ENCODE data around the gene RAPSN. TPM values are rescaled to one million over a fixed set of nuclear protein-coding genes. Genes with fewer than 3 reads are reported as not detected.

The RAPSN gene
- polyA plus RNA-seq, 1 donor from 2014 or later: not detected

DNA sequence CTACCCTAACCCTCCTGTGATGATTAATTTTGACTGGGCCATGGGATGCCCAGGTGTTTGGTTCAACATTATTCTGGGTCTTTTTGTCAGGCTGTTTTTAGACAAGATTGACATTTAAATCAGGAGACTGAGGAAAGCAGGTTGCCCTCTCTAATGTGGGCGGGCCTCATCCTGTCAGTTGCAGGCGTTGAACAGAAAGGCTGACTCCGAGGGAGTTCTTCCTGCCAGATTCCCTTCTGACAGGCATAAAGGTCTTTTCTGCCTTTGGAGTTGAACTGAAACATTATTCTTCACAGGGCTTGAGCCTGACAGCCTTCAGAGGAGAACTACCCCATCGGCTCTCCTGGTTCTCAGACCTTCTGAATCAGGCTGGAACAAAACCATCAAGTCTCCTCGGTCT is 18.4 kb downstream of the RAPSN start:
- H3K27me3 ChIP-seq (ENCODE audit: insufficient read depth, low read depth, low read length): no peaks in the 10 kb centered on the region
- no peak overlapping the region for H3K9ac ChIP-seq (ENCODE audit: low read length)
- no peak overlapping the region for H2AFZ ChIP-seq (ENCODE audit: low read depth, low read length)
- no peak overlapping the region for H3K27ac ChIP-seq (ENCODE audit: low read length)
- H3F3A ChIP-seq (ENCODE audit: insufficient read depth, low read length, poor library complexity, severe bottlenecking): no peaks in the 10 kb centered on the region
- H3K4me3 ChIP-seq (ENCODE audit: low read length): no peak overlapping the region
- H3K36me3 ChIP-seq (ENCODE audit: insufficient read depth, low read length): no peaks in the 10 kb centered on the region
- H3K9me2 ChIP-seq (ENCODE audit: insufficient read depth, low read length): no peaks in the 10 kb centered on the region
- peaks cover 5% of the 10 kb centered on the region for H3K79me2 ChIP-seq (replicated peaks; ENCODE audit: insufficient read depth, low read length)
- no peak overlapping the region for H3K4me2 ChIP-seq (ENCODE audit: low read length)
- TF ChIP-seq EZH2 (IDR thresholded peaks at IDR 0.05; ENCODE audit: borderline replicate concordance, insufficient read depth, low read length, poor library complexity, severe bottlenecking): no peak
- no peak for TF ChIP-seq MXI1 (conservative IDR thresholded peaks at IDR 0.05; ENCODE audit: poor library complexity, severe bottlenecking)
- TF ChIP-seq POLR2AphosphoS5 (IDR thresholded peaks at IDR 0.05): no peak
- no peaks in the 10 kb centered on the region for H4K20me1 ChIP-seq (ENCODE audit: insufficient read depth)
- H3K9me3 ChIP-seq (ENCODE audit: low read length): no peaks in the 10 kb centered on the region

DNA sequence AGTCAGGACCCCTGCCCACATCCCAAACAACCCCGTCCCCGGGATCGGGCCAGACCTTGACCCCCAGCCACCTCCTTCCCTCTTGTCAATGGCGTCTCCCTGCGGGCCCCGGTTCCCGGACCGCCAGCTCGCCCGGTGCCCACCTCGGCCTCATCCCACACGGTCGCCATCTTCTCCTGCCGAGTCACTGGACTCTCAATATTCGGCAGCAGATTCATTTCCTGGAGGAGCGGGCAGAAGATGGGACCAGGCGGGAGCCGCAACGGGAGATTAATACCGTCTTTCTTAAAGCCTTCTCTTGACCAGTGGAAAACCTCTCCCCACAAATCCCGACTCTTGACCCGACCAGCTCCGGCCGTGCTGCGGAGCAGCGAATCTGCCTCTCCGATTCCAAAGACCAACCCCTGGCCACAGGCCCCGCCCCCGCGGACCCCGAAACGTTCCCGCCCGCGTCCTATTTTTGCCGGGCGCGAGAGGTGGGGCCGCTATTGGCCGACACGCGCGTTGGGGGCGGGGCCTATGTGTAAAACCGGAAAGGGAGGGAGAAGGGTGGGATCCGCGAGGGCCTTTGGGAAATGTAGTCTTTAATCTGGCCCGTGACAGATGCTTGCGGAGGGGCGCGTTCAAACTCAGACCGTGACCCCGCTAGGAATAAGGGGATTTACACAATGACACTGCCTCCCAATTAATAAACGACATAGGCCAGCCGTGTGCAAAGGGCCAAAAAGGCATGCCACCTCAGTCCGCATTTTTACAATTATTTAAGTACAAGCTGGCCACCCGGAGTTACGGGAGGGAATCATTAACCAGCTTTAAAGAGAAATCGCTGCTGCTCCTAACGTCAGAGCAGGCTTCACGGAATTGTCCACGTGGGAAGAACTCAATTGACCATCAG is 22.6 kb downstream of the RAPSN start, which contains the start of gene PSMC3:
Gene PSMC3 (minus strand): TSS at position 378 of the 895 bp plus-strand sequence. CDS start 160 bp downstream, at position 218.
- Histone ChIP-seq H3K36me3 (ENCODE audit: insufficient read depth, low read length) (no peaks in the 10 kb centered on the region), H3K9ac (ENCODE audit: low read length) (peak within 1 kb of the TSS; percentile 91), H3K9me3 (ENCODE audit: low read length) (no peaks in the 10 kb centered on the region), H3K4me2 (ENCODE audit: low read length) (peak within 1 kb of the TSS; percentile 92), H3K27ac (ENCODE audit: low read length) (peak within 1 kb of the TSS; percentile 85), H3K9me2 (ENCODE audit: insufficient read depth, low read length) (no peaks in the 10 kb centered on the region), H3K79me2 (replicated peaks; ENCODE audit: insufficient read depth, low read length) (peaks cover 12% of the 10 kb centered on the region), H4K20me1 (ENCODE audit: insufficient read depth) (no peaks in the 10 kb centered on the region), H3K27me3 (ENCODE audit: insufficient read depth, low read depth, low read length) (no peaks in the 10 kb centered on the region), H3K4me3 (ENCODE audit: low read length) (peak within 1 kb of the TSS; percentile 82), H2AFZ (ENCODE audit: low read depth, low read length) (peak within 1 kb of the TSS; percentile 100), H3F3A (ENCODE audit: insufficient read depth, low read length, poor library complexity, severe bottlenecking) (no peaks in the 10 kb centered on the region)
- TF ChIP-seq EP300 (conservative IDR thresholded peaks at IDR 0.05; ENCODE audit: poor library complexity, severe bottlenecking) (peak; percentile 99), SMC3 (conservative IDR thresholded peaks at IDR 0.05; ENCODE audit: poor library complexity) (peak; percentile 45), MXI1 (conservative IDR thresholded peaks at IDR 0.05; ENCODE audit: poor library complexity, severe bottlenecking) (peak; percentile 80), TAF1 (IDR thresholded peaks at IDR 0.05; ENCODE audit: low read depth) (peak; percentile 85), EZH2 (IDR thresholded peaks at IDR 0.05; ENCODE audit: borderline replicate concordance, insufficient read depth, low read length, poor library complexity, severe bottlenecking) (no peak), CTCF (IDR thresholded peaks at IDR 0.05; ENCODE audit: poor library complexity, severe bottlenecking) (no peak), RAD21 (conservative IDR thresholded peaks at IDR 0.05) (peak; percentile 50), POLR2AphosphoS5 (IDR thresholded peaks at IDR 0.05) (peak; percentile 92)
- TF ChIP-seq, protein P1, sequence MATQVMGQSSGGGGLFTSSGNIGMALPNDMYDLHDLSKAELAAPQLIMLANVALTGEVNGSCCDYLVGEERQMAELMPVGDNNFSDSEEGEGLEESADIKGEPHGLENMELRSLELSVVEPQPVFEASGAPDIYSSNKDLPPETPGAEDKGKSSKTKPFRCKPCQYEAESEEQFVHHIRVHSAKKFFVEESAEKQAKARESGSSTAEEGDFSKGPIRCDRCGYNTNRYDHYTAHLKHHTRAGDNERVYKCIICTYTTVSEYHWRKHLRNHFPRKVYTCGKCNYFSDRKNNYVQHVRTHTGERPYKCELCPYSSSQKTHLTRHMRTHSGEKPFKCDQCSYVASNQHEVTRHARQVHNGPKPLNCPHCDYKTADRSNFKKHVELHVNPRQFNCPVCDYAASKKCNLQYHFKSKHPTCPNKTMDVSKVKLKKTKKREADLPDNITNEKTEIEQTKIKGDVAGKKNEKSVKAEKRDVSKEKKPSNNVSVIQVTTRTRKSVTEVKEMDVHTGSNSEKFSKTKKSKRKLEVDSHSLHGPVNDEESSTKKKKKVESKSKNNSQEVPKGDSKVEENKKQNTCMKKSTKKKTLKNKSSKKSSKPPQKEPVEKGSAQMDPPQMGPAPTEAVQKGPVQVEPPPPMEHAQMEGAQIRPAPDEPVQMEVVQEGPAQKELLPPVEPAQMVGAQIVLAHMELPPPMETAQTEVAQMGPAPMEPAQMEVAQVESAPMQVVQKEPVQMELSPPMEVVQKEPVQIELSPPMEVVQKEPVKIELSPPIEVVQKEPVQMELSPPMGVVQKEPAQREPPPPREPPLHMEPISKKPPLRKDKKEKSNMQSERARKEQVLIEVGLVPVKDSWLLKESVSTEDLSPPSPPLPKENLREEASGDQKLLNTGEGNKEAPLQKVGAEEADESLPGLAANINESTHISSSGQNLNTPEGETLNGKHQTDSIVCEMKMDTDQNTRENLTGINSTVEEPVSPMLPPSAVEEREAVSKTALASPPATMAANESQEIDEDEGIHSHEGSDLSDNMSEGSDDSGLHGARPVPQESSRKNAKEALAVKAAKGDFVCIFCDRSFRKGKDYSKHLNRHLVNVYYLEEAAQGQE (IDR thresholded peaks at IDR 0.05; ENCODE audit: borderline replicate concordance): peak; percentile 92

All from neural cell (in vitro differentiated cells).